HEK293T (cell line): ENCODE measurements around the gene TMTC2.

Source experiments
- ARNT ChIP-seq: fragments of 450-650 bp; IDR thresholded peaks from 2 replicates; pipeline ENCODE4 v1.6.1; 2017; ENCODE audit warnings: mild to moderate bottlenecking
- BHLHE40 ChIP-seq: fragments of 450-650 bp; IDR thresholded peaks from 2 replicates; pipeline ENCODE4 v1.6.1; 2016; ENCODE audit warnings: mild to moderate bottlenecking, moderate library complexity, borderline replicate concordance
- ELF4 ChIP-seq: fragments of 450-650 bp; IDR thresholded peaks from 2 replicates; pipeline ENCODE4 v1.6.1; 2017; ENCODE audit warnings: antibody characterized with exemption
- FOXA1 ChIP-seq: fragments of 450-650 bp; IDR thresholded peaks from 2 replicates; pipeline ENCODE4 v1.6.1; 2016; ENCODE audit warnings: mild to moderate bottlenecking
- FOXK2 ChIP-seq: fragments of 450-650 bp; IDR thresholded peaks from 2 replicates; pipeline ENCODE4 v1.6.1; 2016; ENCODE audit warnings: mild to moderate bottlenecking
- FOXM1 ChIP-seq: fragments of 450-650 bp; IDR thresholded peaks from 2 replicates; pipeline ENCODE4 v1.6.1; 2017; ENCODE audit warnings: mild to moderate bottlenecking, borderline replicate concordance
- HDGF ChIP-seq: fragments of 450-650 bp; IDR thresholded peaks from 2 replicates; pipeline ENCODE4 v1.6.1; 2017; ENCODE audit warnings: antibody characterized with exemption, borderline replicate concordance
- L3MBTL2 ChIP-seq: fragments of 450-650 bp; conservative IDR thresholded peaks from 2 replicates; pipeline ENCODE4 v1.6.1; 2016; ENCODE audit warnings: mild to moderate bottlenecking
- PKNOX1 ChIP-seq: fragments of 450-650 bp; IDR thresholded peaks from 2 replicates; pipeline ENCODE4 v1.6.1; 2016
- SP1 ChIP-seq: fragments of 450-650 bp; IDR thresholded peaks from 2 replicates; pipeline ENCODE4 v1.6.1; 2017
- TARDBP ChIP-seq: fragments of 450-650 bp; IDR thresholded peaks from 2 replicates; pipeline ENCODE4 v1.6.1; 2016
- ZNF384 ChIP-seq: fragments of 450-650 bp; IDR thresholded peaks from 2 replicates; pipeline ENCODE4 v1.6.1; 2016

DNA sequence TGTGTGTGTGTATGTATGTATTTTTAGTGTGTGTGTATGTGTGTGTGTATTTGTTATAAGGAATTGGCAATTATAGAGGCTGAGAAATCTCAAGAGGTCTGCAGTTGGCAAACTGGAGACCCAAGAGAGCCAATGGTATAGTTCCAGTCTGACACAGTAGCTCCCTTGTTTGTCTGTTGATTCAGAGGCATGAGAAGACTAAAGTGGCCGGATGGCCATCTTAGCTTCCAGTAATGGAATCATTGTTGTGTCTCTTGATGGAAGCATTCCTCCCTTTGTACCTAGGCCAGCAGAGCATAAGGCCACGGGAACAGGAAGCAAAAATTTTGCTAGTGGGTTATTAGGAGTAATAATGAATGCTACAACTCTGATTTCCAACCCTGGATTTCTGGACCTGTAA, 460.6 kb downstream of the TMTC2 start:
- no peak for TF ChIP-seq HDGF
- TF ChIP-seq TARDBP, result no peak
- no peak for TF ChIP-seq SP1
- no peak for TF ChIP-seq ELF4
- TF ChIP-seq FOXM1, result no peak
- no peak for TF ChIP-seq FOXK2
- TF ChIP-seq BHLHE40, result no peak
- no peak for TF ChIP-seq FOXA1
- TF ChIP-seq PKNOX1, result no peak
- no peak for TF ChIP-seq ZNF384
- no peak for TF ChIP-seq ARNT
- TF ChIP-seq L3MBTL2, result no peak
